WTC11 (cell line): ENCODE measurements around the gene RAD18.

Source experiments
- CTCF ChIP-seq: fragments of 200-600 bp; IDR thresholded peaks from 2 replicates; pipeline ENCODE4 v1.8.0; 2022; ENCODE audit warnings: antibody characterized with exemption
- SP1 ChIP-seq: sonication (generic); formaldehyde crosslinking; conservative IDR thresholded peaks from 2 replicates; pipeline ENCODE4 v1.8.1; 2022; ENCODE audit warnings: missing genetic modification reagents

GRCh38 chr3:8865697-8866096, 97.6 kb downstream of the RAD18 start:
- TF ChIP-seq CTCF (no peak), SP1 (no peak)
